Neuronal stem cell (in vitro differentiated cells): Measurements from ENCODE around the gene RRM1.

ENCODE experiments used
- DNase-seq: peaks from one replicate; pipeline ENCODE4 v3.0.0-alpha.2; 2013; ENCODE audit warnings: low spot score
- H2AFZ ChIP-seq: one replicate; pipeline ENCODE4 v1.6.1; 2013; ENCODE audit warnings: mild to moderate bottlenecking, low read length, inconsistent platforms
- H2AK5ac ChIP-seq: 2 replicates; pipeline ENCODE4 v1.6.1; 2013; ENCODE audit warnings: low read depth, mild to moderate bottlenecking, inconsistent platforms, low read length, moderate library complexity, mixed read lengths
- H2BK120ac ChIP-seq: 2 replicates; pipeline ENCODE4 v1.6.1; 2013; ENCODE audit warnings: low read depth, mild to moderate bottlenecking, inconsistent platforms, low read length, moderate library complexity, mixed read lengths
- H2BK12ac ChIP-seq: one replicate; pipeline ENCODE4 v1.6.1; 2013; ENCODE audit warnings: low read length, inconsistent platforms
- H2BK15ac ChIP-seq: 2 replicates; pipeline ENCODE4 v1.6.1; 2013; ENCODE audit warnings: mild to moderate bottlenecking, low read length, inconsistent platforms, mixed read lengths
- H2BK5ac ChIP-seq: one replicate; pipeline ENCODE4 v1.6.1; 2013; ENCODE audit warnings: inconsistent platforms, mild to moderate bottlenecking, low read length, moderate library complexity
- H3K14ac ChIP-seq: one replicate; pipeline ENCODE4 v1.6.1; 2013; ENCODE audit warnings: low read length, inconsistent platforms
- H3K18ac ChIP-seq: 2 replicates; pipeline ENCODE4 v1.6.1; 2013; ENCODE audit warnings: low read length, inconsistent platforms
- H3K23ac ChIP-seq: 2 replicates; pipeline ENCODE4 v1.6.1; 2013; ENCODE audit warnings: low read depth, mild to moderate bottlenecking, mixed read lengths, low read length, inconsistent platforms; ENCODE audit not compliant: poor library complexity
- H3K27ac ChIP-seq: replicated peaks from 3 replicates; pipeline ENCODE4 v1.5.1; 2013; ENCODE audit warnings: low read length, inconsistent platforms
- H3K27me3 ChIP-seq, 3 experiments: 2 replicates each; pipeline ENCODE4 v1.6.1; 2013; ENCODE audit warnings: low read length in 3 of 3, mild to moderate bottlenecking in 2 of 3, inconsistent platforms in 1 of 3, low read depth in 1 of 3, mixed read lengths in 1 of 3, moderate library complexity in 1 of 3; ENCODE audit not compliant: control insufficient read depth in 3 of 3, insufficient read depth in 3 of 3
- H3K36me3 ChIP-seq, 2 donors: replicated peaks in 1 of 2; 2 replicates each; pipeline ENCODE4 v1.6.1; 2013; ENCODE audit warnings: low read length in 2 of 2; ENCODE audit not compliant: control insufficient read depth in 2 of 2, insufficient read depth in 2 of 2
- H3K4ac ChIP-seq: 2 replicates; pipeline ENCODE4 v1.6.1; 2013; ENCODE audit warnings: inconsistent platforms, mild to moderate bottlenecking, low read length, moderate library complexity
- H3K4me1 ChIP-seq, 2 donors: 1 replicate in 1 of 2; 2 replicates in 1 of 2; pipeline ENCODE4 v1.6.1; 2013; ENCODE audit warnings: low read length in 2 of 2, low read depth in 1 of 2; ENCODE audit not compliant: control insufficient read depth in 2 of 2, insufficient read depth in 1 of 2
- H3K4me2 ChIP-seq: one replicate; pipeline ENCODE4 v1.6.1; 2013; ENCODE audit warnings: mild to moderate bottlenecking, low read length, inconsistent platforms; ENCODE audit not compliant: insufficient read depth, poor library complexity, severe bottlenecking
- H3K4me3 ChIP-seq, 2 donors: 2 replicates each; pipeline ENCODE4 v1.5.1; 2013; ENCODE audit warnings: low read length in 2 of 2, mild to moderate bottlenecking in 2 of 2, inconsistent platforms in 1 of 2, moderate library complexity in 1 of 2
- H3K79me1 ChIP-seq: one replicate; pipeline ENCODE4 v1.6.1; 2013; ENCODE audit warnings: low read depth, mild to moderate bottlenecking, inconsistent platforms, low read length, moderate library complexity
- H3K9ac ChIP-seq: one replicate; pipeline ENCODE4 v1.6.1; 2013; ENCODE audit warnings: mild to moderate bottlenecking, low read depth, low read length, inconsistent platforms; ENCODE audit not compliant: poor library complexity
- H3K9me3 ChIP-seq, 2 donors: replicated peaks in 1 of 2; 2 replicates each; pipeline versions ENCODE3 to v1.6.1; 2013; ENCODE audit warnings: low read length in 2 of 2, mild to moderate bottlenecking in 2 of 2, inconsistent platforms in 1 of 2, low read depth in 1 of 2, mixed read lengths in 1 of 2, moderate library complexity in 1 of 2; ENCODE audit not compliant: control insufficient read depth in 2 of 2, insufficient read depth in 1 of 2
- H4K8ac ChIP-seq: one replicate; pipeline ENCODE4 v1.6.1; 2013; ENCODE audit warnings: low read depth, mild to moderate bottlenecking, inconsistent platforms, low read length, moderate library complexity
- H4K91ac ChIP-seq: one replicate; pipeline ENCODE4 v1.6.1; 2013; ENCODE audit warnings: low read length, low read depth, mild to moderate bottlenecking, inconsistent platforms; ENCODE audit not compliant: poor library complexity
- WGBS, 2 donors: extraction: QIAGEN DNeasy Blood & Tissue Kit; methylation state at CpG; one replicate each; pipeline ENCODE4 v1.1.7; 2013; ENCODE audit warnings: missing lambda C conversion rate in 2 of 2, mixed read lengths in 1 of 2; ENCODE audit not compliant: insufficient read length in 2 of 2, insufficient replicate concordance in 1 of 2; ENCODE audit errors: extremely low coverage in 2 of 2; 5-methylcytosine and 5-hydroxymethylcytosine counted together

RRM1 gene

GRCh38 chr11:4118107-4118506, 23.5 kb downstream of the RRM1 start:
- H2AFZ ChIP-seq = no peak overlapping the region
- no peak overlapping the region for H3K4me3 ChIP-seq
- no peak overlapping the region for H2AK5ac ChIP-seq
- WGBS, 2 donors = no CpG with 5 or more reads among the region's 3 CpGs
- no peak overlapping the region for H3K4ac ChIP-seq
- no peak overlapping the region for H3K27ac ChIP-seq
- H3K23ac ChIP-seq = no peak overlapping the region
- H2BK5ac ChIP-seq = no peak overlapping the region
- no peak overlapping the region for H3K14ac ChIP-seq
- H3K4me1 ChIP-seq = no peaks in the 10 kb centered on the region
- no peak overlapping the region for H3K18ac ChIP-seq
- H3K4me2 ChIP-seq = no peak overlapping the region
- no peak overlapping the region for H3K9ac ChIP-seq
- H2BK120ac ChIP-seq = no peak overlapping the region
- no peak overlapping the region for H4K91ac ChIP-seq
- no peak overlapping the region for H2BK15ac ChIP-seq
- H3K9me3 ChIP-seq = no peaks in the 10 kb centered on the region
- no peak for DNase-seq
- H3K36me3 ChIP-seq = peaks cover 19 to 98% of the 10 kb centered on the region in 2 donors
- H3K27me3 ChIP-seq = no peaks in the 10 kb centered on the region
- no peak overlapping the region for H4K8ac ChIP-seq
- no peaks in the 10 kb centered on the region for H3K79me1 ChIP-seq
- no peak overlapping the region for H2BK12ac ChIP-seq

GRCh38 chr11:4123218-4123617, 28.6 kb downstream of the RRM1 start:
- H3K36me3 ChIP-seq = peaks cover 34 to 97% of the 10 kb centered on the region in 2 donors

GRCh38 chr11:4125141-4125540, 30.5 kb downstream of the RRM1 start:
- Histone ChIP-seq H3K14ac (no peak overlapping the region), H3K4ac (no peak overlapping the region), H4K8ac (no peak overlapping the region), H2AFZ (no peak overlapping the region), H2BK120ac (no peak overlapping the region), H3K27me3 (no peaks in the 10 kb centered on the region), H3K4me1 (no peaks in the 10 kb centered on the region), H3K9ac (no peak overlapping the region), H3K27ac (no peak overlapping the region), H2AK5ac (no peak overlapping the region), H3K4me2 (no peak overlapping the region), H3K9me3 (no peaks in the 10 kb centered on the region), H3K79me1 (peaks cover 1% of the 10 kb centered on the region), H3K18ac (no peak overlapping the region), H3K4me3 (no peak overlapping the region), H3K23ac (no peak overlapping the region), H2BK15ac (no peak overlapping the region), H2BK5ac (no peak overlapping the region), H4K91ac (no peak overlapping the region), H2BK12ac (no peak overlapping the region), H3K36me3 (peaks cover 34 to 96% of the 10 kb centered on the region in 2 donors)
- no CpG with 5 or more reads among the region's 6 CpGs for WGBS, 2 donors
- DNase-seq = no peak

More at GRCh38 chr11:4123218-4123617, 28.6 kb downstream of the RRM1 start:
- no peak overlapping the region for H3K18ac ChIP-seq
- no peak overlapping the region for H4K91ac ChIP-seq
- H2AFZ ChIP-seq = no peak overlapping the region
- H2BK15ac ChIP-seq = no peak overlapping the region
- peaks cover 1% of the 10 kb centered on the region for H3K79me1 ChIP-seq
- no peak overlapping the region for H3K4me3 ChIP-seq
- no peak overlapping the region for H3K4me2 ChIP-seq
- H2BK120ac ChIP-seq = no peak overlapping the region
- no CpG with 5 or more reads among the region's 4 CpGs for WGBS, 2 donors
- no peak for DNase-seq
- H3K14ac ChIP-seq = no peak overlapping the region
- no peaks in the 10 kb centered on the region for H3K4me1 ChIP-seq
- no peak overlapping the region for H2AK5ac ChIP-seq
- H2BK12ac ChIP-seq = no peak overlapping the region
- H3K9me3 ChIP-seq = no peaks in the 10 kb centered on the region
- no peak overlapping the region for H3K4ac ChIP-seq
- no peaks in the 10 kb centered on the region for H3K27me3 ChIP-seq
- H3K9ac ChIP-seq = no peak overlapping the region
- H3K27ac ChIP-seq = no peak overlapping the region
- H2BK5ac ChIP-seq = no peak overlapping the region
- no peak overlapping the region for H4K8ac ChIP-seq
- no peak overlapping the region for H3K23ac ChIP-seq

GRCh38 chr11:4127357-4127756, 32.8 kb downstream of the RRM1 start:
- Histone ChIP-seq H2BK15ac (no peak overlapping the region), H3K9ac (no peak overlapping the region), H4K91ac (no peak overlapping the region), H3K79me1 (peaks cover 1% of the 10 kb centered on the region), H3K4ac (no peak overlapping the region), H3K4me1 (no peaks in the 10 kb centered on the region), H4K8ac (no peak overlapping the region), H3K9me3 (no peaks in the 10 kb centered on the region), H3K14ac (no peak overlapping the region), H3K4me3 (no peak overlapping the region), H3K4me2 (no peak overlapping the region), H3K18ac (no peak overlapping the region), H3K36me3 (peaks cover 29 to 96% of the 10 kb centered on the region in 2 donors), H2BK12ac (no peak overlapping the region), H2AK5ac (no peak overlapping the region), H2AFZ (no peak overlapping the region), H2BK120ac (no peak overlapping the region), H2BK5ac (no peak overlapping the region), H3K27me3 (no peaks in the 10 kb centered on the region), H3K23ac (no peak overlapping the region), H3K27ac (no peak overlapping the region)
- no CpG with 5 or more reads among the region's 1 CpG for WGBS, 2 donors
- DNase-seq = no peak
